ENCODE results near the gene EN2. TPM values are rescaled to one million over a fixed set of nuclear protein-coding genes. Genes with fewer than 3 reads are reported as not detected.
A peak's percentile ranks its signal among the peaks of the same experiment; 100 is the strongest.

EN2 gene
- total RNA-seq, 1 experiment from 2014 or later: 0.07 TPM

GRCh38 chr7:155469311-155470185 lies 11.6 kb downstream of the EN2 start:
- Histone ChIP-seq H3K9me3 (ENCODE audit: control insufficient read depth, low read depth, low read length) (no peaks in the 10 kb centered on the region), H3K18ac (ENCODE audit: insufficient read length, low read depth, low read length) (no peak overlapping the region), H3K4ac (ENCODE audit: low read depth, low read length) (no peak overlapping the region), H4K5ac (ENCODE audit: insufficient read length, low read depth, low read length) (no peak overlapping the region), H2BK20ac (ENCODE audit: low read depth, low read length, poor library complexity, severe bottlenecking) (no peak overlapping the region), H4K91ac (ENCODE audit: insufficient read length, low read depth, low read length) (no peak overlapping the region), H3T11ph (ENCODE audit: low read length) (no peak overlapping the region), H3K4me1 (ENCODE audit: insufficient read depth, low read length) (no peaks in the 10 kb centered on the region), H2BK15ac (ENCODE audit: low read depth, low read length) (no peak overlapping the region), H2AK5ac (ENCODE audit: insufficient read length, low read length) (no peak overlapping the region), H3K9ac (ENCODE audit: extremely low read depth, insufficient read length, low read length) (no peak overlapping the region), H3K56ac (ENCODE audit: insufficient read length, low read depth, low read length) (no peak overlapping the region), H3K14ac (ENCODE audit: insufficient read depth, low read length) (no peak overlapping the region), H3K23me2 (ENCODE audit: insufficient read length, low read depth, low read length, poor library complexity, severe bottlenecking) (peaks cover 8% of the 10 kb centered on the region), H2BK5ac (ENCODE audit: insufficient read length, low read length) (no peak overlapping the region), H3K79me1 (ENCODE audit: insufficient read depth, low read depth, low read length, poor library complexity, severe bottlenecking) (no peaks in the 10 kb centered on the region), H4K8ac (replicated peaks; ENCODE audit: insufficient read length, low read depth, low read length) (no peak overlapping the region), H2BK120ac (ENCODE audit: low read depth, low read length, poor library complexity, severe bottlenecking) (no peak overlapping the region), H4K20me1 (ENCODE audit: control insufficient read depth, insufficient read depth, insufficient read length) (no peaks in the 10 kb centered on the region), H3K79me2 (ENCODE audit: insufficient read depth, low read length) (no peaks in the 10 kb centered on the region), H3K27ac (ENCODE audit: insufficient read length, low read depth, low read length) (no peak overlapping the region), H3K23ac (ENCODE audit: insufficient read length, low read depth, low read length) (no peak overlapping the region), H3K27me3 (ENCODE audit: insufficient read depth, low read length) (peaks cover 98% of the 10 kb centered on the region), H2AFZ (ENCODE audit: low read length) (no peak overlapping the region), H3K4me2 (ENCODE audit: insufficient read depth, insufficient read length, low read length) (no peak overlapping the region), H2BK12ac (ENCODE audit: insufficient read length, low read depth, low read length) (no peak overlapping the region)
- Mint-ChIP-seq H3K4me1 (peaks cover 27 to 40% of the 10 kb centered on the region in 2 experiments), H3K9me3 (no peaks in the 10 kb centered on the region; a peak in 1 of 5 replicates), H3K27me3 (ENCODE audit: low read depth) (peaks cover 100% of the 10 kb centered on the region), H3K4me3 (peak overlapping the region in 1 of 2 experiments; percentile 35; a peak in 2 of 5 replicates), H3K36me3 (ENCODE audit: insufficient read depth in 1 of 3, low read depth in 3 of 3) (no peaks in the 10 kb centered on the region), H3K27ac (no peak overlapping the region)
- no peak for DNase-seq
- TF ChIP-seq CTCF (conservative IDR thresholded peaks at IDR 0.05): no peak
- no CpG with 5 or more reads among the region's 12 CpGs for WGBS (ENCODE audit: extremely low coverage, insufficient read length, low lambda C conversion rate)
